Measurements from ENCODE around the gene CHCHD3. TPM values are rescaled to one million over a fixed set of nuclear protein-coding genes. Genes with fewer than 3 reads are reported as not detected.

The CHCHD3 gene
- total and polyA plus RNA-seq, 4 donors = 20.1 to 78.0 (median 46.9) TPM

GRCh38 chr7:133112976-133113375, 31.1 kb upstream of the CHCHD3 start:
- peaks cover 0 to 20% (median 0%) of the 10 kb centered on the region in 3 donors for H3K27me3 ChIP-seq (ENCODE audit: control insufficient read depth in 3 of 3, insufficient read depth in 3 of 3, low read length in 2 of 3)
- H3K36me3 ChIP-seq (ENCODE audit: control insufficient read depth in 4 of 4, insufficient read depth in 4 of 4, low read length in 4 of 4) = no peaks in the 10 kb centered on the region
- no peak overlapping the region for H3K27ac ChIP-seq (ENCODE audit: low read depth in 1 of 2, low read length in 1 of 2)
- ATAC-seq (ENCODE audit: insufficient read depth, low FRiP score) (no peak), DNase-seq (no peak)
- no peak overlapping the region for H3K4me3 ChIP-seq
- H3K9me3 ChIP-seq (ENCODE audit: control insufficient read depth in 4 of 4, insufficient read depth in 3 of 4, low read length in 3 of 4) = peaks cover 0 to 3% (median 1%) of the 10 kb centered on the region in 4 donors
- H3K9ac ChIP-seq (ENCODE audit: insufficient read depth in 1 of 2, low read length in 2 of 2) = no peak overlapping the region
- no peaks in the 10 kb centered on the region for H3K4me1 ChIP-seq (ENCODE audit: control insufficient read depth in 5 of 5, insufficient read depth in 5 of 5, low read length in 5 of 5)
- no peak for TF ChIP-seq CTCF (IDR thresholded peaks at IDR 0.05; ENCODE audit: control extremely low read depth, extremely low read depth)
- WGBS, 2 donors = 94 to 100% methylated on average over 2 of the region's 2 CpGs

- Histone ChIP-seq H3K36me3 (ENCODE audit: control insufficient read depth in 4 of 4, insufficient read depth in 4 of 4, low read length in 4 of 4) (no peaks in the 10 kb centered on the region), H3K27ac (ENCODE audit: low read depth in 1 of 2, low read length in 1 of 2) (no peak overlapping the region), H3K9ac (ENCODE audit: insufficient read depth in 1 of 2, low read length in 2 of 2) (no peak overlapping the region), H3K4me3 (no peak overlapping the region), H3K4me1 (ENCODE audit: control insufficient read depth in 5 of 5, insufficient read depth in 5 of 5, low read length in 5 of 5) (no peaks in the 10 kb centered on the region), H3K9me3 (ENCODE audit: control insufficient read depth in 4 of 4, insufficient read depth in 3 of 4, low read length in 3 of 4) (peaks cover 0 to 3% (median 1%) of the 10 kb centered on the region in 4 donors), H3K27me3 (ENCODE audit: control insufficient read depth in 3 of 3, insufficient read depth in 3 of 3, low read length in 2 of 3) (peaks cover 0 to 20% (median 0%) of the 10 kb centered on the region in 3 donors)
- WGBS, 2 donors = 85 to 86% methylated on average over 3 of the region's 3 CpGs
- DNase-seq (no peak), ATAC-seq (ENCODE audit: insufficient read depth, low FRiP score) (no peak)
- no peak for TF ChIP-seq CTCF (IDR thresholded peaks at IDR 0.05; ENCODE audit: control extremely low read depth, extremely low read depth)
Measured at GRCh38 chr7:133112335-133112734, 30.4 kb upstream of the CHCHD3 start.

- no peak overlapping the region for H3K4me3 ChIP-seq
- H3K36me3 ChIP-seq (ENCODE audit: control insufficient read depth in 4 of 4, insufficient read depth in 4 of 4, low read length in 4 of 4) = no peaks in the 10 kb centered on the region
- no peak overlapping the region for H3K27ac ChIP-seq (ENCODE audit: low read depth in 1 of 2, low read length in 1 of 2)
- WGBS, 2 donors = 86 to 94% methylated on average over 4 of the region's 4 CpGs
- peaks cover 0 to 3% (median 1%) of the 10 kb centered on the region in 4 donors for H3K9me3 ChIP-seq (ENCODE audit: control insufficient read depth in 4 of 4, insufficient read depth in 3 of 4, low read length in 3 of 4)
- H3K4me1 ChIP-seq (ENCODE audit: control insufficient read depth in 5 of 5, insufficient read depth in 5 of 5, low read length in 5 of 5) = no peaks in the 10 kb centered on the region
- no peak for ATAC-seq (ENCODE audit: insufficient read depth, low FRiP score)
- no peak for DNase-seq
- TF ChIP-seq CTCF (IDR thresholded peaks at IDR 0.05; ENCODE audit: control extremely low read depth, extremely low read depth) = no peak
- no peak overlapping the region for H3K9ac ChIP-seq (ENCODE audit: insufficient read depth in 1 of 2, low read length in 2 of 2)
- H3K27me3 ChIP-seq (ENCODE audit: control insufficient read depth in 3 of 3, insufficient read depth in 3 of 3, low read length in 2 of 3) = peaks cover 0 to 12% (median 0%) of the 10 kb centered on the region in 3 donors
Measured at GRCh38 chr7:133110312-133110711, 28.4 kb upstream of the CHCHD3 start.

- Histone ChIP-seq H3K9me3 (ENCODE audit: control insufficient read depth in 4 of 4, insufficient read depth in 3 of 4, low read length in 3 of 4) (peaks cover 0 to 3% (median 1%) of the 10 kb centered on the region in 4 donors), H3K4me1 (ENCODE audit: control insufficient read depth in 5 of 5, insufficient read depth in 5 of 5, low read length in 5 of 5) (no peaks in the 10 kb centered on the region), H3K27me3 (ENCODE audit: control insufficient read depth in 3 of 3, insufficient read depth in 3 of 3, low read length in 2 of 3) (peaks cover 0 to 12% (median 0%) of the 10 kb centered on the region in 3 donors), H3K36me3 (ENCODE audit: control insufficient read depth in 4 of 4, insufficient read depth in 4 of 4, low read length in 4 of 4) (no peaks in the 10 kb centered on the region), H3K27ac (ENCODE audit: low read depth in 1 of 2, low read length in 1 of 2) (no peak overlapping the region), H3K4me3 (no peak overlapping the region), H3K9ac (ENCODE audit: insufficient read depth in 1 of 2, low read length in 2 of 2) (no peak overlapping the region)
- DNase-seq (no peak), ATAC-seq (ENCODE audit: insufficient read depth, low FRiP score) (no peak)
- no peak for TF ChIP-seq CTCF (IDR thresholded peaks at IDR 0.05; ENCODE audit: control extremely low read depth, extremely low read depth)
Measured at GRCh38 chr7:133109816-133110215, 27.9 kb upstream of the CHCHD3 start.

All from lung (tissue), 12 donors.